Suprapubic skin (tissue), 3 donors: ENCODE data around the gene HAS3.

ENCODE experiments used
- CTCF ChIP-seq, 2 donors: fragments of 200-600 bp in 1 of 2; fragments of 450-650 bp in 1 of 2; sonication (generic) in 1 of 2; IDR thresholded peaks; one replicate each; pipeline ENCODE4 v1.5.1; 2016 to 2019; ENCODE audit warnings: antibody characterized with exemption in 2 of 2, mild to moderate bottlenecking in 1 of 2, moderate library complexity in 1 of 2
- EP300 ChIP-seq: sonication (generic); formaldehyde crosslinking; IDR thresholded peaks from one replicate; pipeline ENCODE4 v1.6.1; 2017; ENCODE audit warnings: antibody characterized with exemption
- POLR2A ChIP-seq, 2 donors: fragments of 450-650 bp; IDR thresholded peaks; one replicate each; pipeline ENCODE4 v1.6.1; 2017; ENCODE audit warnings: antibody characterized with exemption in 2 of 2, mild to moderate bottlenecking in 2 of 2, moderate library complexity in 2 of 2

- TF ChIP-seq CTCF (IDR thresholded peaks at IDR 0.05) (no peak), EP300 (no peak), POLR2A (IDR thresholded peaks at IDR 0.05) (no peak)
Measured at GRCh38 chr16:69116906-69117305, 11.5 kb downstream of the HAS3 start.
